Activated CD4-positive, alpha-beta T cell treated with anti-CD3 and anti-CD28 coated beads, Interleukin-2, amount 10 ng/mL, durations not matched to agents 7 days and 5 days (primary cell): ENCODE data around the gene MRPL39. TPM values are rescaled to one million over a fixed set of nuclear protein-coding genes. Genes with fewer than 3 reads are reported as not detected.

Experiments used
- CTCF ChIA-PET: fragments of 350-600 bp; sonication (Branson Sonifier 250); formaldehyde crosslinking; loops from one replicate; lab custom pipeline; 2021; ENCODE audit warnings: antibody characterized with exemption; lab: Charles Lee
- POLR2A ChIA-PET: fragments of 350-600 bp; sonication (Branson Sonifier 250); formaldehyde crosslinking; loops from one replicate; lab custom pipeline; 2021; ENCODE audit warnings: antibody characterized with exemption; lab: Charles Lee
- DNase-seq: peaks from one replicate; pipeline ENCODE4 v3.0.0-alpha.2; 2020
- H3K27ac Mint-ChIP-seq: one replicate; pipeline ENCODE4 v1.8.0; 2021; ENCODE audit warnings: mild to moderate bottlenecking, moderate library complexity, mixed read lengths
- H3K27me3 Mint-ChIP-seq: one replicate; pipeline ENCODE4 v1.8.0; 2021; ENCODE audit warnings: mixed read lengths
- H3K36me3 Mint-ChIP-seq: one replicate; pipeline ENCODE4 v1.8.0; 2021; ENCODE audit warnings: low read depth, mixed read lengths
- H3K4me1 Mint-ChIP-seq: one replicate; pipeline ENCODE4 v1.8.0; 2021; ENCODE audit warnings: mixed read lengths
- H3K4me3 Mint-ChIP-seq: one replicate; pipeline ENCODE4 v1.8.0; 2021; ENCODE audit warnings: mild to moderate bottlenecking, moderate library complexity, mixed read lengths
- H3K9me3 Mint-ChIP-seq: one replicate; pipeline ENCODE4 v1.8.0; 2021; ENCODE audit warnings: mixed read lengths
- total RNA-seq, 2 experiments: library from RNA; stranded (reverse); gene quantifications; one replicate each; pipeline ENCODE4 v1.2.3, GENCODE V29; 2021

The MRPL39 gene
- total RNA-seq, 2 experiments from 2014 or later: 36.0 to 36.1 TPM

DNA sequence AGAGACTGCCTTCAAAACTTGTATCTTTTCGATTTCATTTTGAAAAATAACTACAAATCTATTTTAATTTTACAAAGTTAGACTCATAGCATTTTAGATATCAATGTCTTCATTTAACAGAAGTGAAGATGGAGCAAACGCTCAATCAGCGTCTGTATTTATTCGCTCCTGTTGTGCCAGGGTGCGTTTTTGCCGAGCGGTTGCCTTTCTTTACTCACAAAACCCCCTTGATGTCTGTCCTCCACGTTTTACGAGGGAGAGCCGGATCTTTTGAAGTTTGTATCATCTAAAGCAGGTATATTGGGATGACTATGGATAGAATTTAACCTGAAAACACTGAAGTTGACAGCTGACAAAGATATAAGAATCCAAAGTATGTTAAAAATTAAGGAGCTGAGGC, 44.6 kb downstream of the MRPL39 start:
- H3K9me3 Mint-ChIP-seq: no peaks in the 10 kb centered on the region
- CTCF ChIA-PET: interaction anchor here (0.6 to 1.1 kb wide), 3 partner anchors 9 to 109 kb away, joined by 3 read pairs; no protein-coding TSS in a partner anchor
- H3K4me1 Mint-ChIP-seq: peaks cover 77% of the 10 kb centered on the region
- H3K27ac Mint-ChIP-seq: peak overlapping the region; percentile 98
- peaks cover 33% of the 10 kb centered on the region for H3K36me3 Mint-ChIP-seq
- H3K27me3 Mint-ChIP-seq: no peaks in the 10 kb centered on the region
- no peak for DNase-seq
- peak overlapping the region; percentile 96 for H3K4me3 Mint-ChIP-seq
- POLR2A ChIA-PET: interaction anchor here (1.0 to 1.2 kb wide), 2 partner anchors 51 to 140 kb away, joined by 3 to 4 read pairs; no protein-coding TSS in a partner anchor

DNA sequence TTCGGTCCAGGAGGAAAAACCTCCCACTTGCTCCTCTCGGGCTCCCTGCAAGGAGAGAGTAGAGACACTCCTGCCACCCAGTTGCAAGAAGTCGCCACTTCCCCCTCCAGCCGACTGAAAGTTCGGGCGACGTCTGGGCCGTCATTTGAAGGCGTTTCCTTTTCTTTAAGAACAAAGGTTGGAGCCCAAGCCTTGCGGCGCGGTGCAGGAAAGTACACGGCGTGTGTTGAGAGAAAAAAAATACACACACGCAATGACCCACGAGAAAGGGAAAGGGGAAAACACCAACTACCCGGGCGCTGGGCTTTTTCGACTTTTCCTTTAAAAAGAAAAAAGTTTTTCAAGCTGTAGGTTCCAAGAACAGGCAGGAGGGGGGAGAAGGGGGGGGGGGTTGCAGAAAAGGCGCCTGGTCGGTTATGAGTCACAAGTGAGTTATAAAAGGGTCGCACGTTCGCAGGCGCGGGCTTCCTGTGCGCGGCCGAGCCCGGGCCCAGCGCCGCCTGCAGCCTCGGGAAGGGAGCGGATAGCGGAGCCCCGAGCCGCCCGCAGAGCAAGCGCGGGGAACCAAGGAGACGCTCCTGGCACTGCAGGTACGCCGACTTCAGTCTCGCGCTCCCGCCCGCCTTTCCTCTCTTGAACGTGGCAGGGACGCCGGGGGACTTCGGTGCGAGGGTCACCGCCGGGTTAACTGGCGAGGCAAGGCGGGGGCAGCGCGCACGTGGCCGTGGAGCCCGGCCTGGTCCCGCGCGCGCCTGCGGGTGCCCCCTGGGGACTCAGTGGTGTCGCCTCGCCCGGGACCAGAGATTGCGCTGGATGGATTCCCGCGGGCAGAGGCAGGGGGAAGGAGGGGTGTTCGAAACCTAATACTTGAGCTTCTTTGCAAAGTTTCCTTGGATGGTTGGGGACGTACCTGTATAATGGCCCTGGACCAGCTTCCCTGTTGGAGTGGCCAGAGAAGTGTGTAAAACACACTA, 45.3 kb downstream of the MRPL39 start:
- Mint-ChIP-seq H3K27me3 (no peaks in the 10 kb centered on the region), H3K4me1 (peaks cover 70% of the 10 kb centered on the region), H3K4me3 (peak overlapping the region; percentile 96), H3K27ac (peak overlapping the region; percentile 98), H3K9me3 (no peaks in the 10 kb centered on the region), H3K36me3 (peaks cover 29% of the 10 kb centered on the region)
- DNase-seq: peak; percentile 69
- CTCF ChIA-PET: interaction anchor here (0.6 to 1.1 kb wide), 4 partner anchors 9 to 134 kb away, joined by 3 read pairs; no protein-coding TSS in a partner anchor
- POLR2A ChIA-PET: interaction anchor here (0.6 to 1.2 kb wide), 6 partner anchors 37 to 139 kb away, joined by 3 to 4 read pairs (median 3); no protein-coding TSS in a partner anchor

DNA sequence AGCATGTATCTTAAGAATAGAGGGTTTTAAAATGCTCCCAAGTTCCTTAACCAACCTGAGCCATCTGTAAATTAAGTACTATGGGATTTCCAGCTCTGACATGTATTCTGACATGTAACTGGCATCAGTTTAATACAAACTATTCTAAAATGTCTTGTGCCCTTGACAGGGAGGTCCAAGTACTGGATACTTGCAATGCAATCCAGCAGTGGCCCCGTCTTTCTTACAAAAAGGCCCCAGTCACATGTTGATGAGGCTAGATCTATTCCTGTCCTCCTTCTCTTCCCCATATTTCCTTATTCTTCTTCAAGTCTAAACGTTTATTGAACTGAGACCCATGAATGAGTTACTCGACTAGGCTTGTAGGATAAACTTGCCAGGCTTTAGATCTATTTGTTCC, 46.4 kb downstream of the MRPL39 start:
- Mint-ChIP-seq H3K36me3 (peaks cover 21% of the 10 kb centered on the region), H3K4me3 (peak overlapping the region; percentile 96), H3K27me3 (no peaks in the 10 kb centered on the region), H3K4me1 (peaks cover 60% of the 10 kb centered on the region), H3K27ac (peak overlapping the region; percentile 98), H3K9me3 (no peaks in the 10 kb centered on the region)
- no peak for DNase-seq
- ChIA-PET POLR2A (no interaction called here), CTCF (interaction anchor here (0.9 kb wide), 1 partner anchor 133 kb away, joined by 3 read pairs; no protein-coding TSS in a partner anchor)

DNA sequence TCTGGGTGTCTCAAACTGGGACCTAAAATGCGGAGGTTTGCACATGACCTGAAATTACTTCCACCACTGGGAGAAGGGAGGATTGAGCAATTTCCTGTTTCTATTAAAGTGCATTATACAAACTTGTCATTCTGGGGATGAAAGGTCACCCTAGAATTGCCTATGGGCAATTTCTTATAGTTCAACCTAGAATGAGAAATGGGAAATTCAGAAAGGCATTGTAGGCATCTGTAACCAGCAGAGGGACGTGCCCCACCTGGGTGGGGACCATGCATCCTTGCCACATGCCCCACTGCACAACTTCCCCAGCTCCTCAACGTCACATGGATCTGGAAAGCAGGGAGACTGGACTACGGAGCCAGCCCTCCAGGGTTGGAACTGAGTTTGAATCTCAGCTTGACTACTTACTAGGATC, 47.0 kb downstream of the MRPL39 start:
- DNase-seq: no peak
- Mint-ChIP-seq H3K27me3 (no peaks in the 10 kb centered on the region), H3K36me3 (peaks cover 16% of the 10 kb centered on the region), H3K4me3 (no peak overlapping the region), H3K27ac (peak overlapping the region; percentile 98), H3K9me3 (no peaks in the 10 kb centered on the region), H3K4me1 (peaks cover 56% of the 10 kb centered on the region)
- POLR2A ChIA-PET: no interaction called here
- CTCF ChIA-PET: no interaction called here

DNA sequence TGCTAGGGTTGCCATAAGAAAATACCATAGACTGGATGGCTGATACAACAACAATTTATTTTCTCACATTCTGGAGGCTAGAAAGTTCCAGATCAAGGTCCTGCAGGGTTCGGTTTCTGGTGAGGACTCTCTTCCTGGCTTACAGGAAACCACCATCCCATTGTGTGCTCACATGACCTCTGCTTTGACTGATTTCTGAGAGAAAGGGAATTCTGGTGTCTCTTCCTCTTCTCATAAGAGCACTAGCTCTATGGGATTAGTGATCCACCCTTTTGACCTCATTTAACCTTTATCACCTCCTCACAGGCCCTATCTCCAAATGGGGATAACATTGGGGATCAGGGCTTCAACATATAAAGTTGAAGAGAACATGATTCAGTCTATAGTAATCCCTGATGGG, 47.5 kb downstream of the MRPL39 start:
- no peak for DNase-seq
- H3K9me3 Mint-ChIP-seq: no peaks in the 10 kb centered on the region
- H3K36me3 Mint-ChIP-seq: peaks cover 12% of the 10 kb centered on the region
- no peak overlapping the region for H3K4me3 Mint-ChIP-seq
- CTCF ChIA-PET: no interaction called here
- H3K27ac Mint-ChIP-seq: no peak overlapping the region
- peaks cover 51% of the 10 kb centered on the region for H3K4me1 Mint-ChIP-seq
- no peaks in the 10 kb centered on the region for H3K27me3 Mint-ChIP-seq
- POLR2A ChIA-PET: no interaction called here

DNA sequence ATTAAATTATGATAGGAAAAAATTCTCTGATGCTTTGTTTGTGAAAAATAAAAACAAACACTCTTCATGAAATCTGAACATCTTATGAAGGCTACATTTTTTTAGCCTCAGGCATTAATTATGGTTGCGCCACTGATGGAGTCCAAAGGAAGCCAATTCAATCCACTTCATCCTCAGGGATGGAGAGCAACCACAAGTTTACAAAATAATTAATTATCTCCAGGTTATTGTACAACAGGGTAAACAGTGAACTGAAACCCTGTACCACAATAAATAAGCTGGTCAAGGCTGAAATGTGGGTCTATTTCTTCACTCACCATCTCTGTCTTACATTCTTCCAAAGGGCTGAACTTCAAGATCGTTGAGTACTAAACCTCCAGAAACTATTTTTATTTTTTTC, 49.2 kb downstream of the MRPL39 start:
- DNase-seq: no peak
- no peak overlapping the region for H3K4me3 Mint-ChIP-seq
- H3K27me3 Mint-ChIP-seq: no peaks in the 10 kb centered on the region
- peaks cover 35% of the 10 kb centered on the region for H3K4me1 Mint-ChIP-seq
- CTCF ChIA-PET: interaction anchor here (0.6 kb wide), 1 partner anchor 13 kb away, joined by 4 read pairs; no protein-coding TSS in a partner anchor
- H3K36me3 Mint-ChIP-seq: peaks cover under 1% of the 10 kb centered on the region
- H3K27ac Mint-ChIP-seq: no peak overlapping the region
- POLR2A ChIA-PET: no interaction called here
- peaks cover 7% of the 10 kb centered on the region for H3K9me3 Mint-ChIP-seq

DNA sequence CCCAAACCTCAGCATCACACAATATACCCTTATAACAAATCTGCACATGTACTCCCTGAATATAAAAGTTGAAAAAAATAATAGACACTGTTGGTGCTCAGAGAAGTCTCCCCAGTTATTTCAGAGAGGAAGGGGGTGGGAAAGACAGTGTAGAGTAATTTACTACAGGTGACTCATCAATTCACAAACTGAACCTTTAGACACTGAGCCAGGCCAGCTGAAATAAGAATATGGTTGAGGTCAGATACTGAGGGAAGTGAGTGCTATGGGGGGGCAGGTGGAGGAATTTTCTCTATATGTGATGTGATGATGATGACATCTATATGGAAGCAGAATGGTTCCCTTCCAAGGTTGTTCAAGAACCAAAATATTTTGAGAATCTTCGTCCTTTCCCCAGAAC, 50.1 kb downstream of the MRPL39 start:
- no peaks in the 10 kb centered on the region for H3K27me3 Mint-ChIP-seq
- DNase-seq: no peak
- peaks cover 7% of the 10 kb centered on the region for H3K9me3 Mint-ChIP-seq
- H3K36me3 Mint-ChIP-seq: no peaks in the 10 kb centered on the region
- ChIA-PET POLR2A (no interaction called here), CTCF (no interaction called here)
- peaks cover 31% of the 10 kb centered on the region for H3K4me1 Mint-ChIP-seq
- H3K27ac Mint-ChIP-seq: no peak overlapping the region
- H3K4me3 Mint-ChIP-seq: no peak overlapping the region

DNA sequence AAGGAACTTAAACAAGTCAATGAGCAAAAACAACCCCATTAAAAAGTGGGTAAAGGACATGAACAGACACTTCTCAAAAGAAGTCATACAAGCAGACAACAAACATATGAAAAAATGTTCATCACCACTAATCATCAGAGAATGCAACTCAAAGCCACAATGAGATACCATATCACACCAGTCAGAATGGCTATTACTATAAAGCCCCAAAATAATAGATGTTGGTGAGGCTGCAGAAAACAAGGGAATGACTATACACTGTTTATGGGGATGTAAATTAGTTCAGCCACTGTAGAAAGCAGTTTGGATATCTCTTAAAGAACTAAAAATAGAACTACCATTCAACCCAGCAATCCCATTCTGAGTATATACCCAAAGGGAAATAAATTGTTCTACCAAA, 51.2 kb downstream of the MRPL39 start:
- Mint-ChIP-seq H3K4me1 (peaks cover 26% of the 10 kb centered on the region), H3K4me3 (no peak overlapping the region), H3K9me3 (peaks cover 7% of the 10 kb centered on the region), H3K36me3 (no peaks in the 10 kb centered on the region), H3K27ac (no peak overlapping the region), H3K27me3 (no peaks in the 10 kb centered on the region)
- no peak for DNase-seq
- POLR2A ChIA-PET: no interaction called here
- CTCF ChIA-PET: no interaction called here

DNA sequence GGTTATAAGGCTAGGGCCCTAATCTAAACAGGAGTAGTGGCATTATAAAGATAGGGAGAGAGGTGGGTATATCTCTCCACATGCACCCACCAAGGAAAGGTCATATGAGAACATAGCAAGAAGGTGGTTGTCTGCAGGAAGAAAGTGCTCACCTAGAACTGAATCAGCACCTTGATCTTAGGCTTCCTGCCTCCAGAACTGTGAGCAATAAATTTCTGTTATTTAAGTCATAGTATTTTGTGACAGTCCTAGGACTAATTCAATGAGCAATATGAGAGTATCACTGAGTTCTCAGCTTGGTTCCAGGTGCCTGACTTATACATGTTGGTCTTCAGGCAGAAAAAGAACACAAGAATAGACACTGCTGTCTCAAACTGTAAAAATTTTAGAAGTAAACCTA, 51.8 kb downstream of the MRPL39 start:
- Mint-ChIP-seq H3K27me3 (no peaks in the 10 kb centered on the region), H3K27ac (no peak overlapping the region), H3K9me3 (peaks cover 7% of the 10 kb centered on the region), H3K4me1 (peaks cover 24% of the 10 kb centered on the region), H3K4me3 (no peak overlapping the region), H3K36me3 (no peaks in the 10 kb centered on the region)
- no peak for DNase-seq
- CTCF ChIA-PET: no interaction called here
- POLR2A ChIA-PET: no interaction called here

DNA sequence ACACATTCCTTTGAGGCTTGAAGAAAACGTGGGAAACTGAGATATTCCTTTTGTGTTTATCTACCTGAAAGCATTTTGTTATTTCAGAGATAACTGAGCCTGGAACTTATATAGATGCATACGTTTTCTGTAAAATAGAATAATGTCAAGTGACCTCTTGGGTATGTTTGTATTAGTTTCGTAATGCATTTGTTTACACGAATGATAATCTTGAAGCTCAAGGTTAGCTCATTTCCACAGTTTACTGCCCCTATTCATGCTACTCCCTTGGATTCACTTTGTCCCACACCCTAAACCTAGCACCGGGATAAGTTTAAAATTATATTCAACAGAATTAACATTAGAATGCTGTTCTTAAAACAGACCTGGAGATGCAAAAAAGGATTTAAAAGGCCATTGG, 54.4 kb downstream of the MRPL39 start:
- no peak for DNase-seq
- no peaks in the 10 kb centered on the region for H3K27me3 Mint-ChIP-seq
- H3K4me3 Mint-ChIP-seq: no peak overlapping the region
- H3K27ac Mint-ChIP-seq: no peak overlapping the region
- no peaks in the 10 kb centered on the region for H3K36me3 Mint-ChIP-seq
- peaks cover 9% of the 10 kb centered on the region for H3K4me1 Mint-ChIP-seq
- ChIA-PET CTCF (interaction anchor here (0.6 to 0.8 kb wide), 2 partner anchors 10 to 58 kb away, joined by 3 read pairs; no protein-coding TSS in a partner anchor), POLR2A (interaction anchor here (0.7 kb wide), 1 partner anchor 87 kb away, joined by 4 read pairs; no protein-coding TSS in a partner anchor)
- peaks cover 10% of the 10 kb centered on the region for H3K9me3 Mint-ChIP-seq

DNA sequence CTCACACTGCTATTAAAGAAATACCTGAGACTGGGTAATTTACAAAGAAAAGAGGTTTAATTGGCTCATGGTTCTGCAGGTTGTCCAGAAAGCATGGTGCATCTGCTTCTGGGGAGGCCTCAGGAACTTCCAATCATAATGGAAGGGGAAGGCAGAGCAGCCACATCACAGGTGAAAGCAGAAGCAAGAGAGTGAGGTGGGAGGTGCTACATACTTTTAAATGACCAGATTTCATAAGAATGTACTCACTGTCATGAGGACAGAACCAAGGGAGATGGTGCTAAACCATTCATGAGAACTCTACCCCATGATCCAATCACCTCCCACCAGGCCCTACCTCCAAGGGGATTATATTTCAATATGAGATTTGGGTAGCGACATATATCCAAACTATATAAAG, 55.7 kb downstream of the MRPL39 start:
- DNase-seq: no peak
- POLR2A ChIA-PET: no interaction called here

DNA sequence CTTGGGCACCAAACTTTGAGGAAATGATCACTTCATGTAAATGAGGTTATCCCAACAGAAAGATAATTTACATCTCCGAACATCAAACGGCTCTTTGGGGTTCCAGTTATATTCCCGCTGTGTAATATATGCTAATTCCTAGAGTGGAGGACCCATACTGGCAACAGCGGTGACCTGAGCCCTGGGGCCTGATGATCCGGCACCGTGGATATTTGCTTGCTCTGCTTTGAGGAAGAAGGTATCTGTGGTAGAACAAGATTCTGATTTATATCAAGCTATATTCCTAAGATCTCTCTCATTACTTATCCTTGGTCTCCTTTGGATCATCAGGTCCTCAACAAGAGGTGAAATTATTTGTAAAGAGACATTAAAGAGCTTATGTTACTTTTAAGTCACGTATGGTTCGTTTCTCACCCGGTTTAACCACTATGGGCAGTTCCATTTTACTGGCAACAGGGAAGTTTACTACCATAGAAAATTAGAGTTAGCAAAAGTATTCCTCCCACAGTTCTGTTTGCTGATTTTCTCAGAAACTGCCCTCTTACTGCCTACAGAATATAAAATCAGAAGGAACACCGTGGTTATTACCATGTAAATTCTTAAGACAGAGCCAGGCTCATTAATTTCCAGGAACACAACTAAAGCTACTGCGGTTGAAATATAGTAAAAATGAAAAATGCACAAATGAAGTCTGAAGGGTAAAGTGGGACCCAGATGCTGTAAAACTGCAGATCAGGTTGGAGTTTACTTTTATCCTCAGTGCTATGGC, 56.7 kb downstream of the MRPL39 start:
- peaks cover 11% of the 10 kb centered on the region for H3K9me3 Mint-ChIP-seq
- H3K4me1 Mint-ChIP-seq: peaks cover 6% of the 10 kb centered on the region
- DNase-seq: no peak
- ChIA-PET POLR2A (no interaction called here), CTCF (interaction anchor here (0.9 to 1.2 kb wide), 3 partner anchors 10 to 53 kb away, joined by 3 read pairs; no protein-coding TSS in a partner anchor)
- H3K4me3 Mint-ChIP-seq: no peak overlapping the region
- H3K27ac Mint-ChIP-seq: no peak overlapping the region
- H3K36me3 Mint-ChIP-seq: no peaks in the 10 kb centered on the region
- no peaks in the 10 kb centered on the region for H3K27me3 Mint-ChIP-seq

More for the DNA sequence above, 55.7 kb downstream of the MRPL39 start:
- Mint-ChIP-seq H3K4me1 (peaks cover 9% of the 10 kb centered on the region), H3K9me3 (peaks cover 10% of the 10 kb centered on the region), H3K4me3 (no peak overlapping the region), H3K27me3 (no peaks in the 10 kb centered on the region), H3K27ac (no peak overlapping the region), H3K36me3 (no peaks in the 10 kb centered on the region)
- CTCF ChIA-PET: no interaction called here
